H9 (cell line): ENCODE data around the gene IGF2BP2. TPM values are rescaled to one million over a fixed set of nuclear protein-coding genes. Genes with fewer than 3 reads are reported as not detected.
A peak's percentile ranks its signal among the peaks of the same experiment; 100 is the strongest.

ENCODE experiments used
- DNase-seq: peaks from one replicate; pipeline ENCODE4 v3.0.0-alpha.2; 2017
- H2AFZ ChIP-seq: one replicate; pipeline ENCODE4 v1.6.1; 2013; ENCODE audit warnings: mild to moderate bottlenecking, low read length, control low read depth, moderate library complexity
- H2AK5ac ChIP-seq: 2 replicates; pipeline ENCODE4 v1.6.1; 2013; ENCODE audit warnings: low read length, control low read depth, mixed read lengths; ENCODE audit not compliant: insufficient read length
- H2BK120ac ChIP-seq: one replicate; pipeline ENCODE4 v1.6.1; 2013; ENCODE audit warnings: low read depth, mild to moderate bottlenecking, low read length, control low read depth, inconsistent platforms; ENCODE audit not compliant: poor library complexity, severe bottlenecking
- H2BK12ac ChIP-seq: 2 replicates; pipeline ENCODE4 v1.6.1; 2013; ENCODE audit warnings: low read length, control low read depth, mixed read lengths, low read depth; ENCODE audit not compliant: insufficient read length
- H2BK15ac ChIP-seq: 2 replicates; pipeline ENCODE4 v1.6.1; 2013; ENCODE audit warnings: low read depth, low read length, control low read depth
- H2BK20ac ChIP-seq: one replicate; pipeline ENCODE4 v1.6.1; 2013; ENCODE audit warnings: low read depth, mild to moderate bottlenecking, low read length, control low read depth, inconsistent platforms; ENCODE audit not compliant: poor library complexity, severe bottlenecking
- H2BK5ac ChIP-seq: 2 replicates; pipeline ENCODE4 v1.6.1; 2013; ENCODE audit warnings: low read length, control low read depth, mixed read lengths; ENCODE audit not compliant: insufficient read length
- H3K14ac ChIP-seq: 2 replicates; pipeline ENCODE4 v1.6.1; 2013; ENCODE audit warnings: low read length, control low read depth; ENCODE audit not compliant: insufficient read depth
- H3K18ac ChIP-seq: 2 replicates; pipeline ENCODE4 v1.6.1; 2013; ENCODE audit warnings: low read depth, mild to moderate bottlenecking, mixed read lengths, low read length, control low read depth; ENCODE audit not compliant: insufficient read length
- H3K23ac ChIP-seq: 2 replicates; pipeline ENCODE4 v1.6.1; 2013; ENCODE audit warnings: low read length, control low read depth, mixed read lengths, low read depth; ENCODE audit not compliant: insufficient read length
- H3K23me2 ChIP-seq: 2 replicates; pipeline ENCODE4 v1.6.1; 2013; ENCODE audit warnings: low read depth, mild to moderate bottlenecking, mixed read lengths, low read length, control low read depth; ENCODE audit not compliant: insufficient read length, poor library complexity, severe bottlenecking
- H3K27ac ChIP-seq: 2 replicates; pipeline ENCODE4 v1.5.1; 2013; ENCODE audit warnings: low read length, control low read depth, mixed read lengths, low read depth; ENCODE audit not compliant: insufficient read length
- H3K27me3 ChIP-seq: 2 replicates; pipeline ENCODE4 v1.6.1; 2013; ENCODE audit warnings: low read length, control low read depth, inconsistent platforms; ENCODE audit not compliant: insufficient read depth
- H3K4ac ChIP-seq: 2 replicates; pipeline ENCODE4 v1.6.1; 2013; ENCODE audit warnings: low read depth, mild to moderate bottlenecking, control low read depth, inconsistent platforms, low read length, moderate library complexity
- H3K4me1 ChIP-seq: 2 replicates; pipeline ENCODE4 v1.6.1; 2013; ENCODE audit warnings: low read length, control low read depth, inconsistent platforms; ENCODE audit not compliant: insufficient read depth
- H3K4me2 ChIP-seq: 2 replicates; pipeline ENCODE4 v1.6.1; 2013; ENCODE audit warnings: low read length, control low read depth, mixed read lengths; ENCODE audit not compliant: insufficient read length, insufficient read depth
- H3K56ac ChIP-seq: 2 replicates; pipeline ENCODE4 v1.6.1; 2013; ENCODE audit warnings: low read depth, mild to moderate bottlenecking, mixed read lengths, low read length, control low read depth; ENCODE audit not compliant: insufficient read length
- H3K79me1 ChIP-seq: 2 replicates; pipeline ENCODE4 v1.6.1; 2013; ENCODE audit warnings: low read depth, mild to moderate bottlenecking, moderate library complexity, low read length, control low read depth, inconsistent platforms; ENCODE audit not compliant: insufficient read depth, poor library complexity, severe bottlenecking
- H3K79me2 ChIP-seq: 2 replicates; pipeline ENCODE4 v1.6.1; 2013; ENCODE audit warnings: low read length, control low read depth, inconsistent platforms; ENCODE audit not compliant: insufficient read depth
- H3K9ac ChIP-seq: 2 replicates; pipeline ENCODE4 v1.6.1; 2013; ENCODE audit warnings: low read length, control low read depth, mixed read lengths; ENCODE audit not compliant: insufficient read length; ENCODE audit errors: extremely low read depth
- H3K9me3 ChIP-seq: one replicate; pipeline ENCODE4 v1.6.1; 2013; ENCODE audit warnings: low read depth, low read length, inconsistent platforms; ENCODE audit not compliant: control insufficient read depth
- H3T11ph ChIP-seq: one replicate; pipeline ENCODE4 v1.6.1; 2013; ENCODE audit warnings: mild to moderate bottlenecking, low read length, control low read depth, inconsistent platforms
- H4K20me1 ChIP-seq: one replicate; pipeline ENCODE4 v1.6.1; 2013; ENCODE audit not compliant: control insufficient read depth, insufficient read length, insufficient read depth
- H4K5ac ChIP-seq: 2 replicates; pipeline ENCODE4 v1.6.1; 2013; ENCODE audit warnings: low read depth, mild to moderate bottlenecking, mixed read lengths, low read length, control low read depth; ENCODE audit not compliant: insufficient read length
- H4K8ac ChIP-seq: replicated peaks from 2 replicates; pipeline ENCODE4 v1.6.1; 2013; ENCODE audit warnings: low read length, control low read depth, mixed read lengths, low read depth; ENCODE audit not compliant: insufficient read length
- H4K91ac ChIP-seq: 2 replicates; pipeline ENCODE4 v1.6.1; 2013; ENCODE audit warnings: low read depth, mild to moderate bottlenecking, moderate library complexity, mixed read lengths, low read length, control low read depth; ENCODE audit not compliant: insufficient read length
- H3K27ac Mint-ChIP-seq, 3 experiments: 2 replicates in 2 of 3; 3 replicates in 1 of 3; pipeline ENCODE4 v1.8.0; 2020 to 2021; ENCODE audit warnings: mixed read lengths in 3 of 3, mild to moderate bottlenecking in 1 of 3, moderate library complexity in 1 of 3
- H3K27me3 Mint-ChIP-seq: 2 replicates; pipeline ENCODE4 v1.8.0; 2021; ENCODE audit warnings: low read depth, mild to moderate bottlenecking, moderate library complexity, mixed read lengths
- H3K36me3 Mint-ChIP-seq, 3 experiments: 2 replicates in 2 of 3; 3 replicates in 1 of 3; pipeline ENCODE4 v1.8.0; 2020 to 2021; ENCODE audit warnings: low read depth in 3 of 3, mixed read lengths in 3 of 3; ENCODE audit not compliant: insufficient read depth in 1 of 3
- H3K4me1 Mint-ChIP-seq, 2 experiments: 2 replicates each; pipeline ENCODE4 v1.8.0; 2020; ENCODE audit warnings: mixed read lengths in 2 of 2
- H3K4me3 Mint-ChIP-seq, 2 experiments: 2 replicates in 1 of 2; 3 replicates in 1 of 2; pipeline ENCODE4 v1.8.0; 2020 to 2021; ENCODE audit warnings: mild to moderate bottlenecking in 2 of 2, mixed read lengths in 2 of 2, moderate library complexity in 1 of 2
- H3K9me3 Mint-ChIP-seq, 2 experiments: 2 replicates in 1 of 2; 3 replicates in 1 of 2; pipeline ENCODE4 v1.8.0; 2020; ENCODE audit warnings: mild to moderate bottlenecking in 2 of 2, mixed read lengths in 2 of 2, moderate library complexity in 1 of 2
- WGBS: extraction: QIAGEN DNeasy Blood & Tissue Kit; methylation state at CpG from one replicate; pipeline ENCODE4 v1.1.7; 2013; ENCODE audit warnings: missing lambda C conversion rate, low lambda C conversion rate, mixed read lengths; ENCODE audit not compliant: insufficient read length; ENCODE audit errors: extremely low coverage; 5-methylcytosine and 5-hydroxymethylcytosine counted together
- total RNA-seq: library from RNA; stranded (reverse); gene quantifications from 2 replicates; pipeline ENCODE4 v1.2.1, GENCODE V29; 2021
- TF ChIP-seq, protein P1 (sequence below): fragments of 200-600 bp; sonication (generic); conservative IDR thresholded peaks from 3 replicates; pipeline ENCODE4 v1.8.0; 2021; ENCODE audit warnings: antibody characterized with exemption, mild to moderate bottlenecking

IGF2BP2 gene
- total RNA-seq, 1 experiment from 2014 or later = 130 TPM

DNA sequence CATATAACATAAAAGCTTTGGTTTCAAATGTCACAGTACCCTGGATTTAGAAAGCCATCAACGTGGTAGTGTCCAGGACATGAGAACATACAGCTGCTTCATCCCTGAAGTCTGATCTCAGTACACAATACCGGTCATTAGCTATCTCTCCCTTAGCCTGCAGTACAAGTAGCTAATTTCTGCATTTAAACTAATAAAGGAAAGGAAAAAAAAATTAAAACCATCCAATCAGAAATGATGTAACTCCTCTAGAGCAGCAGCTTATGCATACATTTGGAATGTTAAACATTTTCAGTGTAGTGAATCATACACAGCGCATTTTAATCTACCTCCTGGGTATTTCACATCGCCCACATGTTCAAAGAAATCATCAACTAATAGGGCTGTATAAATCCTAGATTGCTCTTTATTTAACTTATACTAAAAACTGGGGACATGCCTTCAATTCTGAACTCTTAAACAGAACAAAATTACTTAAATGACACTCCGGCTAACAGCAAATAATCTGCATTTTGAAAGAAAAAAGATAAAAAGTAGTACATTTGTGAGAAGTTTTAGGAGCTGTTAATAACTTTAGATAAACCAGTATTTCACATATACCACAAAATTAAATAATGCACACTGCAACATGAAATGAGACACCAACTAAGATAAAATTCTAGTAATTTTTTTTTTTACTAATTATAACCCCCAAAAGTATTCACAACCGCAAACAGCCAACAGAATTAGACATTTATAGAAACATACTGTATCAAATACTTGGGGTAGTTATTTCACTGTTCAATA, 3.7 kb downstream of the IGF2BP2 start:
- Histone ChIP-seq H3K14ac (no peak overlapping the region), H3T11ph (no peak overlapping the region), H4K91ac (no peak overlapping the region), H2AK5ac (no peak overlapping the region), H2AFZ (no peak overlapping the region), H3K4ac (no peak overlapping the region), H3K4me1 (peaks cover 10% of the 10 kb centered on the region), H2BK12ac (no peak overlapping the region), H3K18ac (no peak overlapping the region), H3K56ac (no peak overlapping the region), H4K8ac (no peak overlapping the region), H4K20me1 (no peaks in the 10 kb centered on the region), H3K27me3 (no peaks in the 10 kb centered on the region), H3K4me2 (peak overlapping the region; percentile 54), H3K79me1 (no peaks in the 10 kb centered on the region), H2BK20ac (no peak overlapping the region), H3K9ac (peak overlapping the region; percentile 33), H3K27ac (no peak overlapping the region), H3K79me2 (peaks cover 27% of the 10 kb centered on the region; the same call in 1 of the 2 replicates), H4K5ac (no peak overlapping the region), H3K23me2 (peaks cover 2% of the 10 kb centered on the region), H2BK120ac (no peak overlapping the region), H2BK5ac (no peak overlapping the region), H3K9me3 (no peaks in the 10 kb centered on the region), H2BK15ac (no peak overlapping the region), H3K23ac (no peak overlapping the region)
- DNase-seq = no peak
- Mint-ChIP-seq H3K4me1 (peaks cover 51 to 56% of the 10 kb centered on the region in 2 experiments), H3K4me3 (peak overlapping the region; percentile 31 to 70), H3K9me3 (peaks cover under 1 to 2% of the 10 kb centered on the region in 2 experiments; a peak in 4 of 5 replicates), H3K36me3 (peaks cover under 1 to 2% (median 1%) of the 10 kb centered on the region in 3 experiments; a peak in 6 of 7 replicates), H3K27me3 (peaks cover 1% of the 10 kb centered on the region), H3K27ac (peak overlapping the region in 2 of 3 experiments; percentile 31 to 56; a peak in 3 of 7 replicates)
- TF ChIP-seq, protein P1, sequence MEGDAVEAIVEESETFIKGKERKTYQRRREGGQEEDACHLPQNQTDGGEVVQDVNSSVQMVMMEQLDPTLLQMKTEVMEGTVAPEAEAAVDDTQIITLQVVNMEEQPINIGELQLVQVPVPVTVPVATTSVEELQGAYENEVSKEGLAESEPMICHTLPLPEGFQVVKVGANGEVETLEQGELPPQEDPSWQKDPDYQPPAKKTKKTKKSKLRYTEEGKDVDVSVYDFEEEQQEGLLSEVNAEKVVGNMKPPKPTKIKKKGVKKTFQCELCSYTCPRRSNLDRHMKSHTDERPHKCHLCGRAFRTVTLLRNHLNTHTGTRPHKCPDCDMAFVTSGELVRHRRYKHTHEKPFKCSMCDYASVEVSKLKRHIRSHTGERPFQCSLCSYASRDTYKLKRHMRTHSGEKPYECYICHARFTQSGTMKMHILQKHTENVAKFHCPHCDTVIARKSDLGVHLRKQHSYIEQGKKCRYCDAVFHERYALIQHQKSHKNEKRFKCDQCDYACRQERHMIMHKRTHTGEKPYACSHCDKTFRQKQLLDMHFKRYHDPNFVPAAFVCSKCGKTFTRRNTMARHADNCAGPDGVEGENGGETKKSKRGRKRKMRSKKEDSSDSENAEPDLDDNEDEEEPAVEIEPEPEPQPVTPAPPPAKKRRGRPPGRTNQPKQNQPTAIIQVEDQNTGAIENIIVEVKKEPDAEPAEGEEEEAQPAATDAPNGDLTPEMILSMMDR = no peak
- WGBS = no CpG with 5 or more reads among the region's 6 CpGs
